GM12878 (cell line): ENCODE measurements around the gene COL11A2. TPM values are rescaled to one million over a fixed set of nuclear protein-coding genes. Genes with fewer than 3 reads are reported as not detected.

Source experiments
- ATAC-seq: fragments of 200-7000 bp; cut with Tn5 transposase; 3 replicates; pipeline ENCODE4 v1.9.1; 2020; ENCODE audit warnings: mild to moderate bottlenecking, moderate library complexity
- BruUV-seq: library from RNA; stranded (reverse); fragments of 400-500 nt; replicated peaks from 2 replicates; lab custom pipeline; 2021; lab: Mats Ljungman, UMichigan
- CTCF ChIA-PET: fragments of 300-600 bp; sonication (Branson Sonifier 250); formaldehyde crosslinking; extraction: SDS; loops from one replicate; lab custom pipeline; 2021; ENCODE audit warnings: inconsistent platforms; lab: Yijun Ruan, JAX
- POLR2A ChIA-PET: fragments of 350-600 bp; formaldehyde crosslinking; extraction: SDS; loops from one replicate; lab custom pipeline; 2021; ENCODE audit warnings: inconsistent platforms; lab: Charles Lee
- RAD21 ChIA-PET: fragments of 300-600 bp; sonication (Branson Sonifier 250); formaldehyde crosslinking; loops from one replicate; lab custom pipeline; 2023; ENCODE audit warnings: antibody characterized with exemption; ENCODE audit not compliant: unreplicated experiment; lab: Charles Lee
- SMC1A ChIA-PET: fragments of 300-600 bp; sonication (Branson Sonifier 250); formaldehyde crosslinking; loops from one replicate; lab custom pipeline; 2023; ENCODE audit not compliant: unreplicated experiment, uncharacterized antibody; lab: Charles Lee
- DNase-seq: peaks from one replicate; pipeline ENCODE4 v3.0.0-alpha.2; 2011; ENCODE audit warnings: low read depth, low spot score
- FAIRE-seq: peaks from 3 replicates; lab custom pipeline; 2011; peaks lifted over from hg19 to GRCh38; lab: Jason Lieb, UNC
- H2AFZ ChIP-seq: 2 replicates; pipeline ENCODE4 v1.6.0; 2011; ENCODE audit warnings: low read depth, low read length, control low read depth; ENCODE audit not compliant: control insufficient read depth
- H3K27ac ChIP-seq: 2 replicates; pipeline ENCODE4 v1.5.1; 2011; ENCODE audit warnings: control low read depth; ENCODE audit not compliant: control insufficient read depth, insufficient read depth
- H3K27me3 ChIP-seq, 2 experiments: replicated peaks in 1 of 2; 2 replicates each; pipeline versions ENCODE4 v1.6.0 to v1.6.1; 2011; ENCODE audit warnings: low read length in 1 of 2; ENCODE audit not compliant: control insufficient read depth in 2 of 2, insufficient read depth in 2 of 2
- H3K36me3 ChIP-seq, 2 experiments: 2 replicates each; pipeline ENCODE4 v1.5.1; 2011; ENCODE audit warnings: low read length in 1 of 2; ENCODE audit not compliant: control insufficient read depth in 2 of 2, insufficient read depth in 2 of 2
- H3K4me1 ChIP-seq: 2 replicates; pipeline ENCODE4 v1.6.1; 2011; ENCODE audit warnings: mild to moderate bottlenecking, low read length, moderate library complexity, mixed read lengths; ENCODE audit not compliant: control insufficient read depth, insufficient read depth
- H3K4me2 ChIP-seq: 2 replicates; pipeline ENCODE4 v1.6.0; 2011; ENCODE audit warnings: control low read depth; ENCODE audit not compliant: control insufficient read depth, insufficient read depth
- H3K4me3 ChIP-seq: fragments of 200-600 bp; sonication (generic); 2 replicates; pipeline ENCODE4 v1.5.1; 2016
- H3K79me2 ChIP-seq: 2 replicates; pipeline ENCODE4 v1.6.0; 2011; ENCODE audit warnings: low read length; ENCODE audit not compliant: control insufficient read depth, insufficient read depth
- H3K9ac ChIP-seq: 2 replicates; pipeline ENCODE4 v1.8.0; 2011; ENCODE audit warnings: low read length, control low read depth, mixed read lengths; ENCODE audit not compliant: control insufficient read depth, insufficient read depth
- H3K9me3 ChIP-seq: replicated peaks from 3 replicates; pipeline ENCODE4 v1.5.1; 2011; ENCODE audit warnings: mild to moderate bottlenecking, low read length; ENCODE audit not compliant: control insufficient read depth, insufficient read depth
- H4K20me1 ChIP-seq: 2 replicates; pipeline ENCODE4 v1.6.0; 2011; ENCODE audit not compliant: control insufficient read depth, insufficient read depth
- E4F1 ChIP-seq: fragments of 450-650 bp; IDR thresholded peaks from 2 replicates; pipeline ENCODE4 v1.6.1; 2018; ENCODE audit warnings: borderline replicate concordance, mild to moderate bottlenecking; ENCODE audit not compliant: partially characterized antibody
- HDGF ChIP-seq: fragments of 450-650 bp; IDR thresholded peaks from 2 replicates; pipeline ENCODE4 v1.6.1; 2016; ENCODE audit warnings: antibody characterized with exemption
- IKZF1 ChIP-seq: fragments of 450-650 bp; conservative IDR thresholded peaks from 2 replicates; pipeline ENCODE4 v1.6.1; 2017; ENCODE audit warnings: antibody characterized with exemption, mild to moderate bottlenecking
- IRF4 ChIP-seq: IDR thresholded peaks from 2 replicates; pipeline ENCODE4 v1.6.1; 2011; ENCODE audit warnings: low read depth, low read length
- POLR2AphosphoS2 ChIP-seq: IDR thresholded peaks from 2 replicates; pipeline ENCODE4 v1.6.1; 2011; ENCODE audit warnings: low read depth, mild to moderate bottlenecking, low read length, improper control_type of control experiment, moderate library complexity
- REST ChIP-seq: IDR thresholded peaks from 2 replicates; pipeline ENCODE4 v1.6.1; 2012; ENCODE audit warnings: mild to moderate bottlenecking, low read depth, low read length
- SUPT20H ChIP-seq: IDR thresholded peaks from 2 replicates; pipeline ENCODE4 v1.6.1; 2011; ENCODE audit warnings: low read depth, mild to moderate bottlenecking, low read length, moderate library complexity, borderline replicate concordance; ENCODE audit not compliant: control insufficient read depth
- WGBS: methylation state at CpG from one replicate; pipeline ENCODE4 v1.1.6; 2016; ENCODE audit warnings: low lambda C conversion rate; ENCODE audit not compliant: insufficient replicate concordance, insufficient coverage; ENCODE audit errors: missing lambda C conversion rate; 5-methylcytosine and 5-hydroxymethylcytosine counted together
- in situ Hi-C: fragments of 300-500 bp; cut with MboI; formaldehyde crosslinking; loops from 9 replicates; pipeline ENCODE4 v1.14.3; 2018; ENCODE audit warnings: mixed read lengths
- intact Hi-C: fragments of 100-400 bp; cut with micrococcal nuclease; formaldehyde crosslinking; loops from one replicate; pipeline ENCODE4 v1.14.2; 2022; ENCODE audit not compliant: unreplicated experiment
- polyA plus RNA-seq, 11 experiments: library from polyadenylated mRNA; depleted of rRNA in 4 of 11; unstranded in 6 of 11; stranded (reverse) in 5 of 11; fragments of >200 nt; fragmentation: Nextera tagmentation in 4 of 11; fragmentation: Illumina TruSeq in 1 of 11; extraction: Ambion mirVana in 4 of 11; extraction: Trizol in 1 of 11; gene quantifications; 1 replicate in 1 of 11; 2 replicates in 10 of 11; pipeline versions ENCODE4 v1.2.1 to v1.2.3, GENCODE V29; 2011 to 2016; ENCODE audit warnings: inconsistent platforms in 2 of 11, missing spikeins in 2 of 11, low read depth in 1 of 11
- total RNA-seq, 4 experiments: library from RNA; depleted of rRNA in 3 of 4; stranded (reverse); fragments of >200 nt in 3 of 4; fragmentation: Illumina TruSeq in 1 of 4; extraction: Trizol in 1 of 4; gene quantifications; 2 replicates each; pipeline versions ENCODE4 v1.2.1 to v1.2.3, GENCODE V29; 2013 to 2021

Gene COL11A2
- total and polyA plus RNA-seq, 10 of the 15 experiments (the other 5 are each of a cell fraction or from before 2014, with no cell fraction given) = 0.03 to 0.83 (median 0.22) TPM; not detected in 1

- no peak; the same call in 1 of the 2 replicates for TF ChIP-seq IKZF1
- 0 out of 2 replicates have a peak, but pooled peaks have one; percentile 61 for TF ChIP-seq POLR2AphosphoS2
- TF ChIP-seq HDGF = peak; percentile 87; the same call in 1 of the 2 replicates
- no peak for TF ChIP-seq IRF4
- TF ChIP-seq, all 136 proteins: peak for 8
Observed at GRCh38 chr6:33197431-33198048, 5.3 kb upstream of the COL11A2 start (continued).

- Histone ChIP-seq H3K9ac (no peak overlapping the region), H3K79me2 (peaks cover 12% of the 10 kb centered on the region), H2AFZ (no peak overlapping the region), H3K4me1 (0 out of 2 replicates have a peak, but pooled peaks cover 10% of the 10 kb centered on the region), H4K20me1 (no peaks in the 10 kb centered on the region), H3K4me2 (no peak overlapping the region), H3K4me3 (no peak overlapping the region), H3K27ac (no peak overlapping the region), H3K36me3 (peaks cover 11 to 27% of the 10 kb centered on the region in 2 experiments), H3K27me3 (peaks cover 2 to 5% of the 10 kb centered on the region in 2 experiments), H3K9me3 (no peaks in the 10 kb centered on the region)
- in situ Hi-C loops (no loop called here), intact Hi-C loops (no loop called here)
- FAIRE-seq (no peak), ATAC-seq (no peak), DNase-seq (no peak)
- ChIA-PET CTCF (interaction anchor here (1.2 to 5.8 kb wide), 6 partner anchors 21 to 76 kb away, joined by 3 to 41 read pairs (median 12); no protein-coding TSS in a partner anchor), SMC1A (no interaction called here), POLR2A (no interaction called here), RAD21 (no interaction called here)
- no TSS peak for BruUV-seq
- TF ChIP-seq E4F1 = no peak
- TF ChIP-seq SUPT20H = no peak
- peak; percentile 56; the same call in 1 of the 2 replicates for TF ChIP-seq REST
- 92% methylated on average over 15 of the region's 15 CpGs for WGBS
Observed at GRCh38 chr6:33195304-33196165, 3.3 kb upstream of the COL11A2 start.
